Subcutaneous abdominal adipose tissue (tissue), 5 donors: Measurements from ENCODE around the gene SEMA7A.

Experiments
- H3K27ac ChIP-seq: one replicate; pipeline ENCODE4 v1.7.0; 2013; ENCODE audit warnings: low read depth, mild to moderate bottlenecking, inconsistent platforms, low read length, moderate library complexity
- H3K27me3 ChIP-seq, 5 donors: one replicate each; pipeline ENCODE4 v1.7.0; 2013; ENCODE audit warnings: low read length in 5 of 5, inconsistent platforms in 1 of 5; ENCODE audit not compliant: control insufficient read depth in 5 of 5, insufficient read depth in 4 of 5
- H3K36me3 ChIP-seq, 5 donors: one replicate each; pipeline ENCODE4 v1.7.0; 2013; ENCODE audit warnings: low read length in 5 of 5; ENCODE audit not compliant: control insufficient read depth in 5 of 5, insufficient read depth in 5 of 5
- H3K4me1 ChIP-seq, 5 donors: one replicate each; pipeline ENCODE4 v1.7.0; 2013; ENCODE audit warnings: low read length in 5 of 5, mild to moderate bottlenecking in 3 of 5, moderate library complexity in 1 of 5; ENCODE audit not compliant: control insufficient read depth in 5 of 5, insufficient read depth in 5 of 5
- H3K4me3 ChIP-seq, 5 donors: one replicate each; pipeline ENCODE4 v1.7.0; 2013; ENCODE audit warnings: low read length in 5 of 5, low read depth in 1 of 5
- H3K9ac ChIP-seq, 5 donors: one replicate each; pipeline ENCODE4 v1.7.0; 2013; ENCODE audit warnings: low read length in 5 of 5, mild to moderate bottlenecking in 4 of 5, moderate library complexity in 3 of 5
- H3K9me3 ChIP-seq, 5 donors: one replicate each; pipeline ENCODE4 v1.7.0; 2013; ENCODE audit warnings: low read length in 5 of 5; ENCODE audit not compliant: control insufficient read depth in 5 of 5
- donor health status: healthy.
- donor health status: healthy.
- donor health status: healthy.
- donor health status: healthy.
- donor health status: healthy.

The SEMA7A gene

GRCh38 chr15:74451861-74452835 lies 18.4 kb upstream of the SEMA7A start:
- H3K9ac ChIP-seq, result peak overlapping the region in 1 of 5 donors; percentile 19
- H3K27me3 ChIP-seq, result no peaks in the 10 kb centered on the region
- H3K9me3 ChIP-seq, result no peaks in the 10 kb centered on the region
- H3K27ac ChIP-seq, result no peak overlapping the region
- peaks cover 11 to 86% (median 69%) of the 10 kb centered on the region in 5 donors for H3K36me3 ChIP-seq
- H3K4me1 ChIP-seq, result peaks cover 0 to 12% (median 7%) of the 10 kb centered on the region in 5 donors
- no peak overlapping the region for H3K4me3 ChIP-seq

DNA sequence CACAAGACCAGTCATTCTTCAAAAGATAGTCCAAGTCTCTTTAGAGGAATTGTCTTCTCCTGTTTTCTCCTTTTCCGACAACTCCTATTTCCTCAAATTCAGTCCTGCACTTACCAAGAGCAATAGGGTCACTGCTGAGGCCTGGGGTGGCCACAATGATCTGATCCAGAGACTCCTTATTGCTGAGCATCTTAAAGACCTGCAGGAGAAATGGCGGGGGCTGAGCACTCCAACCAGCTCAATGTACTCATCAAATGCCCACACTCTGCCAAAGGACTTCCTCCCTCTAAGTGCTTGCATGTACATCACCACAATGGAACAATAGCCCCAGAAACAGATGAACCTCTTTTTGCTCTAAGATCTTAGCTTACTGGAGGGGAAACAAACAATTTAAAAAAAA lies 17.6 kb upstream of the SEMA7A start:
- H3K9me3 ChIP-seq, result no peaks in the 10 kb centered on the region
- no peak overlapping the region for H3K27ac ChIP-seq
- H3K27me3 ChIP-seq, result no peaks in the 10 kb centered on the region
- H3K4me1 ChIP-seq, result peaks cover 0 to 12% (median 7%) of the 10 kb centered on the region in 5 donors
- H3K9ac ChIP-seq, result no peak overlapping the region
- no peak overlapping the region for H3K4me3 ChIP-seq
- peaks cover 17 to 90% (median 73%) of the 10 kb centered on the region in 5 donors for H3K36me3 ChIP-seq

- H3K4me1 ChIP-seq, result peaks cover 0 to 12% (median 8%) of the 10 kb centered on the region in 5 donors
- H3K9me3 ChIP-seq, result no peaks in the 10 kb centered on the region
- no peak overlapping the region for H3K4me3 ChIP-seq
- H3K9ac ChIP-seq, result no peak overlapping the region
- no peak overlapping the region for H3K27ac ChIP-seq
- peaks cover 13 to 93% (median 76%) of the 10 kb centered on the region in 5 donors for H3K36me3 ChIP-seq
- no peaks in the 10 kb centered on the region for H3K27me3 ChIP-seq
Observed at GRCh38 chr15:74449643-74450205, 16.0 kb upstream of the SEMA7A start.

GRCh38 chr15:74449095-74449494 lies 15.3 kb upstream of the SEMA7A start:
- H3K36me3 ChIP-seq, result peaks cover 12 to 93% (median 77%) of the 10 kb centered on the region in 5 donors
- no peak overlapping the region for H3K27ac ChIP-seq
- H3K4me1 ChIP-seq, result peaks cover 2 to 14% (median 12%) of the 10 kb centered on the region in 5 donors
- H3K9ac ChIP-seq, result no peak overlapping the region
- no peak overlapping the region for H3K4me3 ChIP-seq
- H3K27me3 ChIP-seq, result no peaks in the 10 kb centered on the region
- H3K9me3 ChIP-seq, result no peaks in the 10 kb centered on the region

DNA sequence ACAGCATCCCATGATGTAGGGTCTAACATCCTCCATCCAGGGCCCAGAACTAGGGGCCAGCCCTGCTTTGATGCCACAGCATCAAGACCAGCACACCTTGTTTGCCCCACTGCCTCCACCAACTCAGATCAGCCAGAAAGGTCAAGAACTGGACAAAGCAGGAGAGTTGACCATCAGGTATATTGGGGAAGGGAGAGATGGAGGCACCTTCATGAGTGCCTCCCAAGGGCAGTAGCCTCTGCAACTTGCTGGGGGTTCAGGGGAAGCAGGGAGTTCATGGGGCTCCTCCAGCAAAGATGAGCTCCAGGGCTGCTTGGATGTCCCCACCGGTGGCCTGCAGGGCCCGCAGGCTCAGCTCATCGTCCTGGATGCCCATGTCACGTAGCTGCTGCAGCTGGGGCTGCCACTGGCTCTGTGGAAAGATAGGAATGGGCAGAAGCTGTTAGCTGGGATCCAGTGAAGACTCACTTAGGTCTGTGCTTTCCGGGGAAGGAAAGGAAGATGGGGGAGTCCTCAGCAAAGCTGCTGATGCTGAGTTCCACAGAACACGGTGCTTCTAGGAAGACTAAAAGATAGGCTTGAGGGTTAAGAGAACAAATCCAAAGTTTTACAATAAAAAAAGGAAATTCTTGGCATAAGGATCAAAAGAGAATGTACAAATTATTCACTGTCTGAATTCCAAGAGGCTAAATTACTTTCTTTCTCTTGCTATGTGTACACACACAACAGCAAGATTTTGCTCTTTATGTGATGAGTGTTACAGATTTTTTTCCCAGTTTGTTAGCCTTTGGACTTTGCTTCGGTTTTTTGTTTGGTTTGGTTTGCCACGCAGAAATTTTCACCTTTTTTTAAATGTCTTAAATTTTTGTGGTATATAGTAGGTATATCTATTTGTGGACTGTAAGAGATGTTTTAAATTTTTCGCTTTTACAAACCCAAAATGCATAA lies 12.3 kb upstream of the SEMA7A start:
- peaks cover 0 to 9% (median 2%) of the 10 kb centered on the region in 5 donors for H3K4me1 ChIP-seq
- no peak overlapping the region for H3K27ac ChIP-seq
- peaks cover 0 to 4% (median 0%) of the 10 kb centered on the region in 5 donors for H3K27me3 ChIP-seq
- peaks cover 6 to 69% (median 67%) of the 10 kb centered on the region in 5 donors for H3K36me3 ChIP-seq
- no peaks in the 10 kb centered on the region for H3K9me3 ChIP-seq
- H3K9ac ChIP-seq, result no peak overlapping the region
- no peak overlapping the region for H3K4me3 ChIP-seq

GRCh38 chr15:74444106-74445062 lies 10.6 kb upstream of the SEMA7A start:
- Histone ChIP-seq H3K4me3 (no peak overlapping the region), H3K27me3 (peaks cover 0 to 4% (median 0%) of the 10 kb centered on the region in 5 donors), H3K27ac (no peak overlapping the region), H3K9me3 (no peaks in the 10 kb centered on the region), H3K4me1 (peaks cover 0 to 9% (median 2%) of the 10 kb centered on the region in 5 donors), H3K9ac (no peak overlapping the region), H3K36me3 (peaks cover 6 to 52% (median 50%) of the 10 kb centered on the region in 5 donors)

- H3K27ac ChIP-seq, result no peak overlapping the region
Observed at GRCh38 chr15:74443100-74443909, 9.5 kb upstream of the SEMA7A start.

GRCh38 chr15:74442604-74443003 lies 8.8 kb upstream of the SEMA7A start:
- Histone ChIP-seq H3K9me3 (no peaks in the 10 kb centered on the region), H3K9ac (no peak overlapping the region), H3K27ac (no peak overlapping the region), H3K36me3 (peaks cover 6 to 34% (median 32%) of the 10 kb centered on the region in 5 donors), H3K4me1 (peaks cover 0 to 9% (median 2%) of the 10 kb centered on the region in 5 donors), H3K4me3 (no peak overlapping the region), H3K27me3 (peaks cover 0 to 4% (median 0%) of the 10 kb centered on the region in 5 donors)

More at GRCh38 chr15:74443100-74443909, 9.5 kb upstream of the SEMA7A start:
- H3K4me3 ChIP-seq, result no peak overlapping the region
- peaks cover 0 to 4% (median 0%) of the 10 kb centered on the region in 5 donors for H3K27me3 ChIP-seq
- H3K36me3 ChIP-seq, result peaks cover 6 to 41% (median 39%) of the 10 kb centered on the region in 5 donors
- H3K9ac ChIP-seq, result no peak overlapping the region
- no peaks in the 10 kb centered on the region for H3K9me3 ChIP-seq
- peaks cover 0 to 9% (median 2%) of the 10 kb centered on the region in 5 donors for H3K4me1 ChIP-seq
